Adipose tissue (tissue), 3 donors: Measurements from ENCODE around the gene CCDC142. TPM values are rescaled to one million over a fixed set of nuclear protein-coding genes. Genes with fewer than 3 reads are reported as not detected.

Experiments
- H3K27ac ChIP-seq: one replicate; pipeline ENCODE4 v1.5.1; 2013; ENCODE audit warnings: low read depth, low read length
- WGBS, 3 donors: extraction: QIAGEN DNeasy Blood & Tissue Kit; methylation state at CpG; one replicate each; pipeline ENCODE4 v1.1.7; 2013; 5-methylcytosine and 5-hydroxymethylcytosine counted together
- polyA plus RNA-seq, 3 donors: library from polyadenylated mRNA; stranded (reverse); fragments of 200-250 nt; gene quantifications; one replicate each; pipeline ENCODE4 v1.2.3, GENCODE V29; 2013
- donor health status: healthy with polysubstance abuse.
- donor health status: Bipolar disorder and iron deficiency.
- donor health status: healthy.

Gene CCDC142
- polyA plus RNA-seq, 3 donors: 2.7 to 6.6 (median 5.0) TPM

DNA sequence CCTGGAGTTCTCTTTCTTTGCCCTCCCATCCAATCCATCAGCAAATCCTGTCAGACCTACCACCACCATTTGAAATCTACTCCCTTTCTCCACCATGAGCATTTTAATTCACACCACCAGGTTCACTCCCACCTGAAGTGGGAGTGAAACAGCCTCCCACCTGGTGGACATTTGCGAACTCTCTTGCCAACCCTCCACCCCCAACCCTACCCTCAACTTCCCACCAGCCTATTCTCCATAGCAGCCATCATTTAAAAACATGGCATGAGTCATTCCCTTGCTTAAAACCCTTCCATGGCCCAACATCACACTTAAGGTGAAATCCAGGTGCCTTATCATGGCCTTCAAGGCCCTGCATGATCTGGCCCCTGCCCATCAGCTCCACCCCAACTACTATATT lies 44.5 kb downstream of the CCDC142 start:
- 84 to 100% (median 100%) methylated on average over 1 of the region's 1 CpG for WGBS, 3 donors
- no peak overlapping the region for H3K27ac ChIP-seq

DNA sequence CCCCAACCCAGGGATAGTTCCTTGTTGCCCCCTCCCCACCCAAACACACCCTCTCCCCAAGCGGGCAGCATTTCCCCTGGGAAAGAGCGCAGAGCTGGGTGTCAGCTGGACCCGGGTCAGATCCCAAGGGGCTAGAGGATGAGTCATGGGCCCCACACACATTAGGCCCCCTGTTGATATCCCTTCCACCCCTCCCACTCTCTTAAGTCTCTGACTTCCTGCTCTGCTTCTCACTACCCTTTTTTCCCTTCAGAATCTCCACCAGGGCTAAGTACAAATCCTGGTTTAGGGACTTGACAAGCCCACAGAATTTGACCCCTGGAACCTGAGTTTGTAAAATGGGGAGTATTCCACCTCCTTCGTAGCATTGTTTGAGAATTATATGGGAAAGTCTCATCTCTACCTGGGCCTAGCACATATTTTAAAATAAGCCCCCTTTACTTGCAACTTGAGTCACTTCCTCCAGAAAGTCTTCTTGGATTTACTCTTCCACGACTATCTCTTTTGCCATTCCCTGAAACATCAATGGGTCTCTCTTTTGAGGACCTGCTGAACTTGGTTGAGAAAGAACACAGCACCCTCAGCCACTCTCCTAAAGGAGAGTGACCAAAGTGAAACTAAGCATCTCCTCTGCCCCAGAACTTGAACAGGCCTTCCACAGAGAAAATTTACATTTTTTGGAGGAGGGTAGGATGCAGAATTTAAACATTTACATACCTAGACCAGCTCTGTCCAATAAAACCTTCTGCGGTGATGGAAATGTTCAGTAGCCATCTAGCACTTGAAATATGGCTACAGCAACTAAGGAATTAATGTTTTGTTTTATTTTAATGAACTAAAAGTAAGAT lies 45.7 kb downstream of the CCDC142 start:
- 72 to 77% (median 72%) methylated on average over 6 of the region's 6 CpGs for WGBS, 3 donors
- no peak overlapping the region for H3K27ac ChIP-seq

DNA sequence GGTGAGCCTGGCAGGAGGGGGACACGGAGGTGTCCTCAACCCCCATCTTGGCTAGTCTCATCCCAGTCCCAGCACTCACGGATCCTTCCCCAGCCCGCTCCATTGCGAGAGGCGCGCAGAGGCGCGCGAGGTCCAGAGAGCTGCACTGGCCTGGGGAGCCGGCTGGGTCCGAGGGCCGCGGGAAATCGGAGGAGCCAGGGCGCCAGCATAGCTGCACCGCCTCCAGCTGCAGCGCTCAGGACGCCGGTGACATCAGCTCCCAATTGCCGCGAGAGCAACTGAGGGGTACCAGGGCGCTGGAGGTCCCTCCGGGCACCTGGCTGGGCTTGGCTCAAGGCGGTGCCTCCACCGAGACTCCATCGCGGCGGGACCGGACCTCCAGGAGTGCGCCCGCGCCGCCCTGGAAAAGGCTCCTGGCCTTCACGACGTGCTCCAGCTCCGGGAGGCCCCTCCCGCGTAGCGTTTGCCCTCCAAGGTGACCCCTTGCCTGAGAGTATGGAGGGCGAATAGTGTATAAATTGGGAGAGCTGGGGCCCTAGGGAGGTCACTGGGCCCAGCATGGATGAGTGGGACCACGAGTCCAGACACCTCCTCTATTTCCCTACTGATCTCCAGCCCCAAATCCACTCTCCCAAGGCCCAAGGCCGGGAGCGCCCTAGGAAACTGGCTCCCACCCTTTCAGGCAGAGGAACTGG lies 46.5 kb downstream of the CCDC142 start:
- WGBS, 3 donors: 77 to 87% (median 86%) methylated on average over 43 of the region's 43 CpGs
- H3K27ac ChIP-seq: no peak overlapping the region

DNA sequence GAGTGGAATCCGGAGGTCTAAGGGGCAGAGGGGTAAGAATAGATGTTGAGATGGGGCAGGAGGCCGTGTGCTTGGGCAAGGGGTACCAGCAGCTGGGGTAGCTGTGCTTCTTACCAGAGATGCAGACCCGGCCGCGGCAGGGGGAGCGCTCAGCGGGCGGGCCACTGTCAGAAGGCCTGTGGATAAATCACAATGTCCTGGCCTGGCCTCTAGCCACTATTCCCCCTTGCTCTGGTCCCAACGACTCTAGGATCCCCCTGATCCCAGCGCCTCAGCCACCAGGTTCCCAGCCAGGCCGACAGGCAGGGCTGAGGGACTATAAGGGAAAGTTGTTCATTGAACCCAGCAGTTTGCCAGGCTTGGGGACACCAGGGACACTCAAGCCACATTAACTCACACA lies 52.3 kb downstream of the CCDC142 start:
- WGBS, 3 donors: 88 to 90% (median 90%) methylated on average over 9 to 11 of the region's 11 CpGs
- no peak overlapping the region for H3K27ac ChIP-seq

DNA sequence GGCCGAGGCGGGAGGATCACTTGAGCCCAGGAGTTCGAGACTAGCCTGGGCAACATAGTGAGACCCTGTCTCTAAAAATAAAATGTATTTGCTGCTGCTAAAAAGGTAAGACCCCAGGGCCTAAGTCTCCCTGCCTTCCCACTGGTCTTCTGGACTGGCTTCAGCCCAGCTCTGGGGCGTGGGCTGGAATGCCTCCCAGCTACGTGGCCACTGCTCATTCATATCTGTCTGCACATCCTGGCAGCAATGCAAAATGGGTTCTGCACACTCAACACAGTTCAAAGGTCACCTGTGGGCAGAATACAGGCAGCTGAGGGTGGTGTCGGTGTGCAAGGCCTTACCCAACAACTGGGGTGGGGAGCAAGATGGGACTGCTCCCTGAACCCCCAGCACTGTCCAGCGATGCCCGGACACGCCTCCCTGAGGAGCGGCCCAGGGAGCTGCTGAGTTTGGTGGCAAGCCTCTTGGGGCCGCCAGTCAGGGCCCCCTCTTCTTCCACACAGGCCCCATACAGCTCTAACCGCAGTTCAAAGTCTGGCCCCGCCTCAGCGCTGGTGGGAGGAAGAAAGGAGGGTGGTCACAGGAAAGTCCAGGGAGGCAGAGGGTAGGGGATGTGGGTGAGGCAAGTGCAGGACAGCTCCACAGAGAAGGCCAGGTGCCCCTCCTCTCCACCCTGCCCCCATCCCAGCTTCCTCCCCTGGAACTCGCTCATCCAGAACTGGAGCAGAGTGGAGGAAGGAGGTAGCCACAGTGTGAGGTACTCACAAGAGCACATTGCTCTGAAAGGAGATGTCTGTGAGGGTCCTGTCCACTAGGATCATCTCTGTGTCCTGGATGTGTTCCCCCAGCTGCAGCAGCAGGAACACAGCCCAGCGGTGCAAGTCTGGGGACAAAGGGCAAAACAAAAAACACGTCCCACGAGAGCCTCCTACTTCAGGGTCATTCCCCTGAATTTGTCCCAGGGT lies 53.0 kb downstream of the CCDC142 start:
- no peak overlapping the region for H3K27ac ChIP-seq
- WGBS, 3 donors: 84 to 87% (median 84%) methylated on average over 18 of the region's 18 CpGs

DNA sequence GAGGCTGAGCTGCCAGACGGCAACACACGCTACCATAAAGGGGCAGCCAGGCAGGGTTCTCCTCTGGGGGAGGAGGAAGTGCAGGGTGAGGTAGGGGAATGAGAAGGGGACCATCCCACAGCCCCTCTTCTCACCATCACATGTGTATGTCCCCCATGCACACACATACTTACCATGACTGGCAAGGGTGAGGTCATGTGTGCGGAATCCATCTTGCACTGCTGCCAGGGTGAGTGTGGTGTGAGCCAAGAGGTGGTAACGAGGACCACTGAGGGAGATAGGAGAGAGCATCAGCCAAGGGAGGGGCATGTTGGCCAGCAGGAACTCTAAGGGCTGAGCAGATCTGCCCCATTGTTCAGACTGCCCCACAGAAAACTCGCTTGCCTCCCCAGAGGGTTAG lies 54.1 kb downstream of the CCDC142 start:
- 86 to 93% (median 90%) methylated on average over 5 of the region's 5 CpGs for WGBS, 3 donors

DNA sequence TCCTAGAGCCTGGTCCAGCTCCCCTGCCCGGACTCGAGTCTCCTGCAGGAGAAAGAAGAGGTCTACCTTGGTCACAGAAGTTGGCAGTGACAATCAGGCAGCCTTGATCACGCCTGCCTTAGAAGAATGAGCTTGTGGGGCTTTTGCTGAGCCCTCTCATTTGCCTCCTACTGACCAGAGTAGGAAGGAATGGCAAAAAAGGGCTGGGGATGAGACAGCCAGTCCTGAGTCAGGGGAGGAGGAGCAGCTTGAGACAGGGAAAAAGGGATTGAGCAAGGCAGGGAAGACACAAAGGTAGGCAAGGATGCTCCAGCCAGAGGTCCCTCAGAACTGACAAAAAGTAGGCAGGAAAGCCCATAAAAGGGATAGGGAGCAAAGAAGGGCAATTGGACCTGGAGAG lies 55.2 kb downstream of the CCDC142 start:
- WGBS, 3 donors: 74 to 86% (median 80%) methylated on average over 3 of the region's 3 CpGs
- H3K27ac ChIP-seq: no peak overlapping the region

More for the DNA sequence above, 54.1 kb downstream of the CCDC142 start:
- H3K27ac ChIP-seq: no peak overlapping the region

DNA sequence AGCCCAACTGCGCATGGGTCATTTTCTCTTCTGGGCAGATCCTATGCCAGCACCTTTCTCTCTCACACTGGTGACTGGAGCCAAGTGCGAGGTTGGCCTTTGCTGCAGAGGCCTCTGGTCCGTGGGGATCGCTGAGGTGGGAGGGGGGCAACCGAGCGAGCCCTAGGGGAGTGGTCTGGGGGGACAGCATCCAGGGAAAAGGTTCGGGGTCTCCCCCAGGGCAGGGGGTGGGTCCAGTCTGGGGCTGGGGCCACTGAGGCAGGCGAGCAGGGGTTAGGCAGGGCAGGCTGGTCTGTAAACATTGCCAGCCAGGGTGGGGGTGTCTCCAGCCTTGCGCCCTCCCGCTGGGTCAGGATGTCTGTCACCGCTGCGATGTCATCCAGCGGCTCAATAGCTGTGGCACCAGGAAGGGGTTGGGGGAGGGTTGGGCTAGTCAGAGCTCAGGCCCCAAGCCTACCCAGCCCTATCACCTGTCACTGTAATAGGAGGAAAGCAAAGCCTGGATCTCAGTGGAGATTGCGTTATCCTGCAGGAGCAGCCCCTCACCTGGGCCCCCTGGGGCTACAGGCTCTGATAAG lies 56.5 kb downstream of the CCDC142 start:
- H3K27ac ChIP-seq: no peak overlapping the region
- WGBS, 3 donors: 84 to 88% (median 85%) methylated on average over 13 to 14 of the region's 14 CpGs

DNA sequence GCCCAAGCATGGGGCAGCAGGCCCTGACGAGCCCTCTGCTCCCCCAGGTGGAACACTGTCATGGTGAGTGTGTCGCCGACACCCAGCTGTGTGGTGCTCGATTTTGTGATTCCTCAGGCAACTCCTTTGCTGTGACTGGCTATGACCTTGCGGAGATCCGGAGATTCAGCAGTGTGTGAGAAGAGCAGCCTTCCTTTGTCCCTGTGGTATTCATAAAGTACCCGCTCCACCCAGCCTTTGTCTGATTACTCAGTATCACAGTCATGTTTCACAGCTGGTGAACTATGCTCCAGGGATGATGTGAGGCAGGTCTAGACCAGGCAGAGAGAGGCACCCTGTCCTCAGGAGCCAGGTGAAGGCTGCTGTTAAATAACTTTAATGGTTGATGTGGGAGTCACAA lies 57.3 kb downstream of the CCDC142 start:
- WGBS, 3 donors: 77 to 88% (median 85%) methylated on average over 7 of the region's 7 CpGs
- H3K27ac ChIP-seq: no peak overlapping the region

DNA sequence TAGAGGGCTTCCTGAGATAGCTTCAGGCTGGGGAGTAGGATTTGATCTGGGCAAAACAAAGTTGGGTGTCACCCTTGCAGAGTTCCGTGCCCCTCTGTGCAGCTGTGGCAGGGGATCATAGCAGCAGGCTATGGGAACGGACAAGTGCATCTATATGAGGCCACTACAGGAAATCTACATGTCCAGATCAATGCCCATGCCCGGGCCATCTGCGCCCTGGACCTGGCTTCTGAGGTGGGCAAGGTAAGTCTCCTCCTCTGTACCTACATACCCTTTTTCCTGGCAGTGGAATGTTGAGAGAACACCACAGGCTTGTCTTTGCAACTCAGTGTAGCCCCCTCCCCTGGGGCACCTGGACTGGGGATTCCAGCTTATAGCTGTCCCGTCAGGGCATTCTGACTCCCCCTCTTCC lies 57.8 kb downstream of the CCDC142 start:
- 72 to 91% (median 83%) methylated on average over 5 of the region's 5 CpGs for WGBS, 3 donors
- H3K27ac ChIP-seq: no peak overlapping the region

DNA sequence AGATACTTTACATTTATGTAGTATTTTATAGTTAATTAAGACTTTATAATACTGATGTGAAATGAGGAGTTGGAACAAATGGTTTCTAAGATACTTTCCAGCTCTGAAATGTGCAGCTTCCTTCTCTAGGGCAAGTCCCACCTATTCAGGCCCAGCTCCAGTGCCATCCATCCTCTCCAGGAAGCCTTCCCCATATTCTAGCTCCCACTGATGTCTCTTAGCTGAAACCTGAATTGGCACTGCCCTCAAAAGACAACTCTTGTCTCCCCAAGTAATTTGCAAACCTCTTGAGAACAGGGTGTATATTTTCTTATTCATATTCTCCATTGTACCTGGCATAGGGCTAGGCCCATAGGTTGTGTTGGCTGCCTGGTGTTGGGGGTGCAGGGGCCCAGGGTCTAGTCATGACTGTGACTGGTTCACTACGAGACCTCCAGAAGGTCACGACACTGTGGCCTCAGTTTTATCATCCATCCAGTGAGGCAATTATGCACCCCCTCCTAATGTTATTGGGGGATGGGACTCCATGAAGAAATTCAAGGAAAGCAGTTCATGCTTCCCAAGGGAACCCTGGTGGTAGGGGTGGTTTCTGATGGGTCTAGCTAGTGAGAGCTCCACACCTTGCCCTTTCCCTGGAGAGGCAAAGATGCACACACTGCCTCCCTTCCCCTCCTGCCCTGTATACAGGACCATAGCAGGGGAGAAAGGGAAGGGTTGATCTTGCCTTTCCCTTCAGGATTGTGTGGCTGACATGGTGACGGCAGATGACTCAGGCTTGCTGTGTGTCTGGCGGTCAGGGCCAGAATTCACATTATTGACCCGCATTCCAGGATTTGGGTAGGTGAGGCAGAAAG lies 58.4 kb downstream of the CCDC142 start:
- no peak overlapping the region for H3K27ac ChIP-seq
- WGBS, 3 donors: 51 to 92% (median 88%) methylated on average over 5 of the region's 5 CpGs

Other genes starting within 250 kb of the CCDC142 start
- 1 to 10 TPM in 1 of 3 donors, under 1 TPM in 2; 0.32 to 1.0 (median 0.71) TPM for gene SLC4A5, start 139.6 kb downstream of the CCDC142 start, polyA plus RNA-seq
- 100 to 1,000 TPM in 1 of 3 donors, 10 to 100 TPM in 2; 40.0 to 127 (median 70.4) TPM for gene DCTN1, start 102.7 kb downstream of the CCDC142 start, polyA plus RNA-seq
- gene C2orf81, start 61.4 kb downstream of the CCDC142 start, polyA plus RNA-seq: 1 to 10 TPM in 2 of 3 donors, under 1 TPM in 1; 0.43 to 2.4 (median 1.5) TPM
- 1 to 10 TPM; 5.5 to 7.2 (median 6.6) TPM for gene WDR54, start 61.3 kb downstream of the CCDC142 start, polyA plus RNA-seq
- 10 to 100 TPM in 2 of 3 donors, 1 to 10 TPM in 1; 8.5 to 28.0 (median 13.2) TPM for gene RTKN, start 41.1 kb downstream of the CCDC142 start, polyA plus RNA-seq
- gene INO80B, start 27.9 kb downstream of the CCDC142 start, polyA plus RNA-seq: 10 to 100 TPM; 21.4 to 37.9 (median 33.6) TPM
- 10 to 100 TPM; 69.0 to 81.3 (median 78.1) TPM for gene WBP1, start 24.6 kb downstream of the CCDC142 start, polyA plus RNA-seq
- gene MOGS, start 17.6 kb downstream of the CCDC142 start, polyA plus RNA-seq: 10 to 100 TPM; 18.3 to 38.7 (median 29.1) TPM
- 100 to 1,000 TPM in 1 of 3 donors, 10 to 100 TPM in 2; 43.1 to 112 (median 84.6) TPM for gene MRPL53, start 10.3 kb downstream of the CCDC142 start, polyA plus RNA-seq
- gene TTC31, start 83 bp upstream of the CCDC142 start, polyA plus RNA-seq: 10 to 100 TPM; 10.6 to 15.5 (median 14.2) TPM
- 1 to 10 TPM; 1.3 to 3.3 (median 1.4) TPM for gene LBX2, start 16.6 kb upstream of the CCDC142 start, polyA plus RNA-seq
- 10 to 100 TPM; 11.1 to 22.5 (median 11.5) TPM for gene PCGF1, start 24.7 kb upstream of the CCDC142 start, polyA plus RNA-seq
- under 1 TPM in 1 of 3 donors, not detected in 2; 0.03 TPM for gene TLX2, start 31.5 kb upstream of the CCDC142 start, polyA plus RNA-seq
- under 1 TPM in 2 of 3 donors, not detected in 1; 0.31 to 0.51 TPM for gene DQX1, start 43.2 kb upstream of the CCDC142 start, polyA plus RNA-seq
- 100 to 1,000 TPM in 2 of 3 donors, 10 to 100 TPM in 1; 86.1 to 159 (median 152) TPM for gene AUP1, start 46.7 kb upstream of the CCDC142 start, polyA plus RNA-seq
- gene HTRA2, start 46.9 kb upstream of the CCDC142 start, polyA plus RNA-seq: 10 to 100 TPM; 21.0 to 48.9 (median 43.7) TPM
- gene LOXL3, start 70.9 kb upstream of the CCDC142 start, polyA plus RNA-seq: 1 to 10 TPM in 2 of 3 donors, under 1 TPM in 1; 0.78 to 4.7 (median 2.8) TPM
- 10 to 100 TPM in 2 of 3 donors, 1 to 10 TPM in 1; 8.8 to 23.4 (median 16.2) TPM for gene DOK1, start 71.7 kb upstream of the CCDC142 start, polyA plus RNA-seq
- gene M1AP, start 165.3 kb upstream of the CCDC142 start, polyA plus RNA-seq: under 1 TPM; 0.34 to 0.70 (median 0.48) TPM
- 1 to 10 TPM; 2.1 to 3.5 (median 3.0) TPM for gene SEMA4F, start 171.2 kb upstream of the CCDC142 start, polyA plus RNA-seq